OCI-LY1 (cell line): ENCODE results near the gene TRAPPC3L.

Source experiments
- EZH2 ChIP-seq: fragments of 200-600 bp; sonication (generic), shearing (Covaris generic); IDR thresholded peaks from 2 replicates; pipeline ENCODE4 v1.8.0; 2017; ENCODE audit warnings: borderline replicate concordance, mixed run types, mild to moderate bottlenecking, antibody characterized with exemption, low read length, moderate library complexity, mixed read lengths
- TF ChIP-seq, protein P1 (sequence below): fragments of 200-600 bp; sonication (generic), shearing (Covaris generic); IDR thresholded peaks from 2 replicates; pipeline ENCODE4 v1.5.1; 2017; ENCODE audit warnings: mild to moderate bottlenecking, antibody characterized with exemption, low read length, moderate library complexity, mixed read lengths

DNA sequence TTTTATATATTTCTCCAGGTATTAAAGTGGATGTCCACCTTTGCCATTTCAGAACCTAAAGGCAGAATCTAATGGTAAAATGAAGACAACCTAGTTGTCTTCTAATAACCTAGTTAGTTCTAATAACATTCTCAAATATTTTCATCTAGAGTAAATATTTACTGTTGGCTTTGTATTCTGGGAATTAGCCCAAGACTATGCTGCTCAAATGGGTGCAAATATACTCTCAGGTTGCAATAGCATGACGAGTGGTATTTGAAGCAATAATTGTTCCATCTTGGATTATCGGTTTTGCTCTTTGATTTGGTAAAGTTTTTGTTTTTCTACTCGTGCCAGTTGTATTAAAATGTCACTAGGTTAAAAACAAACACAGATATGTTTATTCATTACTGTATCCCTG is 49.8 kb upstream of the TRAPPC3L start:
- TF ChIP-seq, protein P1, sequence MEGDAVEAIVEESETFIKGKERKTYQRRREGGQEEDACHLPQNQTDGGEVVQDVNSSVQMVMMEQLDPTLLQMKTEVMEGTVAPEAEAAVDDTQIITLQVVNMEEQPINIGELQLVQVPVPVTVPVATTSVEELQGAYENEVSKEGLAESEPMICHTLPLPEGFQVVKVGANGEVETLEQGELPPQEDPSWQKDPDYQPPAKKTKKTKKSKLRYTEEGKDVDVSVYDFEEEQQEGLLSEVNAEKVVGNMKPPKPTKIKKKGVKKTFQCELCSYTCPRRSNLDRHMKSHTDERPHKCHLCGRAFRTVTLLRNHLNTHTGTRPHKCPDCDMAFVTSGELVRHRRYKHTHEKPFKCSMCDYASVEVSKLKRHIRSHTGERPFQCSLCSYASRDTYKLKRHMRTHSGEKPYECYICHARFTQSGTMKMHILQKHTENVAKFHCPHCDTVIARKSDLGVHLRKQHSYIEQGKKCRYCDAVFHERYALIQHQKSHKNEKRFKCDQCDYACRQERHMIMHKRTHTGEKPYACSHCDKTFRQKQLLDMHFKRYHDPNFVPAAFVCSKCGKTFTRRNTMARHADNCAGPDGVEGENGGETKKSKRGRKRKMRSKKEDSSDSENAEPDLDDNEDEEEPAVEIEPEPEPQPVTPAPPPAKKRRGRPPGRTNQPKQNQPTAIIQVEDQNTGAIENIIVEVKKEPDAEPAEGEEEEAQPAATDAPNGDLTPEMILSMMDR, result no peak
- TF ChIP-seq EZH2, result no peak
